GM18867 (cell line): ENCODE data around the gene OSBP2.
"Not testable (repeated sequence)": the region's sequence is repeated elsewhere in the genome, so short reads cannot be mapped to it uniquely, and the experiment has no call there.

Source experiments
- ATAC-seq: cut with Tn5 transposase; IDR thresholded peaks from one replicate; pipeline ENCODE4 v1.9.1; 2021; ENCODE audit warnings: mild to moderate bottlenecking, moderate library complexity; ENCODE audit not compliant: unreplicated experiment

The OSBP2 gene

GRCh38 chr22:30717331-30717921, 22.8 kb downstream of the OSBP2 start:
- ATAC-seq, result no peak

- ATAC-seq, result no peak
Measured at GRCh38 chr22:30717952-30718351, 23.3 kb downstream of the OSBP2 start.

- ATAC-seq, result no peak
Measured at GRCh38 chr22:30718491-30718890, 23.8 kb downstream of the OSBP2 start.

- ATAC-seq, result no peak
Measured at GRCh38 chr22:30718938-30719337, 24.3 kb downstream of the OSBP2 start.

- ATAC-seq, result no peak
Measured at GRCh38 chr22:30720263-30720837, 25.7 kb downstream of the OSBP2 start.

- ATAC-seq, result no peak
Measured at GRCh38 chr22:30721741-30722140, 27.1 kb downstream of the OSBP2 start.

GRCh38 chr22:30728826-30729225, 34.2 kb downstream of the OSBP2 start:
- no peak for ATAC-seq

- no peak for ATAC-seq
Measured at GRCh38 chr22:30731658-30732057, 37.0 kb downstream of the OSBP2 start.

GRCh38 chr22:30732426-30732825, 37.8 kb downstream of the OSBP2 start:
- ATAC-seq, result no peak

GRCh38 chr22:30733181-30733631, 38.5 kb downstream of the OSBP2 start:
- no peak for ATAC-seq

- not testable (repeated sequence) for ATAC-seq
Measured at GRCh38 chr22:30740007-30740406, 45.3 kb downstream of the OSBP2 start.

- ATAC-seq, result peak; percentile 40
Measured at GRCh38 chr22:30740511-30740910, 45.8 kb downstream of the OSBP2 start.

GRCh38 chr22:30742291-30743256, 47.9 kb downstream of the OSBP2 start:
- ATAC-seq, result no peak

- no peak for ATAC-seq
Measured at GRCh38 chr22:30743257-30744020, 48.8 kb downstream of the OSBP2 start.

- no peak for ATAC-seq
Measured at GRCh38 chr22:30744224-30744623, 49.5 kb downstream of the OSBP2 start.

- ATAC-seq, result no peak
Measured at GRCh38 chr22:30747493-30747892, 52.8 kb downstream of the OSBP2 start.

- ATAC-seq, result no peak
Measured at GRCh38 chr22:30749272-30749671, 54.6 kb downstream of the OSBP2 start.

- no peak for ATAC-seq
Measured at GRCh38 chr22:30749849-30750248, 55.2 kb downstream of the OSBP2 start.

GRCh38 chr22:30751529-30751928, 56.9 kb downstream of the OSBP2 start:
- ATAC-seq, result no peak

GRCh38 chr22:30752771-30753170, 58.1 kb downstream of the OSBP2 start:
- ATAC-seq, result no peak

GRCh38 chr22:30753701-30754100, 59.0 kb downstream of the OSBP2 start:
- no peak for ATAC-seq
